NCI-H2171 treated with DMSO at 0.1 percent for 48 hours (cell line): ENCODE measurements around the gene WDR45.
"Not testable (repeated sequence)": the region's sequence is repeated elsewhere in the genome, so short reads cannot be mapped to it uniquely, and the experiment has no call there.

ENCODE experiments used
- DNase-seq: peaks from one replicate; lab custom pipeline; 2025; lab: John Stamatoyannopoulos, UW

The WDR45 gene

GRCh38 chrX:49079489-49080428, at the start of gene WDR45:
Gene WDR45 (minus strand): TSS chrX:49079887. CDS start chrX:49078095, 1,792 bp downstream.
- peak; percentile 50 for DNase-seq

DNA sequence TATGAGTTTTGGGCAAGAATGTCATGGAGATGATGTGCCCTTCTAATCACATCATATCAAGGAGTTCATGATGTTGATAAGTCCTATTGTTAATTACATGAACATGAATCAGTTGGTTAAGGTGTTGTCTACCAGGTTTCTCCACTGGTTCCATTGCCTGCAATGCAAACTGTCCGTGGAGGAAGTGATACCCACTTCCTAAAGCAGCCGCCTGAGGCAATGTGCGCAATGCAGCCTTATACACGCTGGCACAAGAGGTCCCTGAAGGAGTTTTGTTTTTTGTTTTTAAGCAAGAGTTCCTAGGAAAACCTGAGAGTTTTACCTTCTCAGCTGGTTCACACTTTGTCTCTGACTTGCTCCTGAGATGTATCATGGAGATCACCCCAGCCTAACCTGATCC, 49.7 kb upstream of the WDR45 start:
- DNase-seq = no peak

- not testable (repeated sequence) for DNase-seq
Observed at GRCh38 chrX:49127742-49128258, 48.1 kb upstream of the WDR45 start.

DNA sequence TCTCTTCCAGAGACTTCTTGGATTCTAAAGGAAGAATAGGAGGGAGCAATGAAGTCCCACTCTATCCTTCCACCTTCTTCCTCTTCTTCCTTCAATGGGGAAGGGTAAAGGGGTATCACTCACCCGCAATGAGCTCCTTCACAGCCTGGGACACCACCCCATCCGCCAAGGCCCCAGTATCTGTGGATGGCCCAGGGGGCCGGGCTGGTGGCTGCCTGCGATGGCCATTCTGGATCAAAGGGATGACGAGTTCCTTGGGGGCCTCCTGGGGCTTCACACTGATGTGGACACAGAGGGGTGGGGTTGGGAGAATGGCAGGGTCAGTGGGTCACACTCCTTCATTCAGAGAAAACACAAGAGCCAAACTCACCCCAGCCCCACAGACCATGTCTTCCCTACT, 42.8 kb upstream of the WDR45 start:
- DNase-seq = no peak

GRCh38 chrX:49120091-49120490, 40.4 kb upstream of the WDR45 start:
- DNase-seq = no peak

- no peak for DNase-seq
Observed at GRCh38 chrX:49117581-49117980, 37.9 kb upstream of the WDR45 start.

GRCh38 chrX:49116716-49117115, 37.0 kb upstream of the WDR45 start:
- DNase-seq = no peak

GRCh38 chrX:49116076-49116475, 36.4 kb upstream of the WDR45 start:
- no peak for DNase-seq

- DNase-seq = no peak
Observed at GRCh38 chrX:49111791-49112190, 32.1 kb upstream of the WDR45 start.

DNA sequence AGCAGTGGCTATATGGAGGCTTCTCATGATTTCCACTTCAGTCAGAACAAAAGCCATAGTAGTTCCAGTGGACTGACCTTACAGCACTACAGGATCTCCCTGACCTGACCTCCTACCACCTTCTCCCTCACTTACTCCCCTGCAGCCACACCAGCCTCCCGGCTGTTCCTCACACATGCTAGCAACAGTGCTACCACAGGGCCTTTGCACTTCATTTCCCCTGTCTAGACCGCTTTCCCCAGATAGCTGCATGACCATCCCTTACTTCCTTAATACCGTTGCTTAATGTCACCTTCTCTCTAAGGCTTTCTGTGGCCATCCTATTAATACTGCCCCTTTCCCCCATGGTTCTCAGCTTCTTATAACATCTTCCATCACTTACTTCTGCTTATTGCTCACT, 30.7 kb upstream of the WDR45 start:
- no peak for DNase-seq

- no peak for DNase-seq
Observed at GRCh38 chrX:49108641-49109040, 29.0 kb upstream of the WDR45 start.

DNA sequence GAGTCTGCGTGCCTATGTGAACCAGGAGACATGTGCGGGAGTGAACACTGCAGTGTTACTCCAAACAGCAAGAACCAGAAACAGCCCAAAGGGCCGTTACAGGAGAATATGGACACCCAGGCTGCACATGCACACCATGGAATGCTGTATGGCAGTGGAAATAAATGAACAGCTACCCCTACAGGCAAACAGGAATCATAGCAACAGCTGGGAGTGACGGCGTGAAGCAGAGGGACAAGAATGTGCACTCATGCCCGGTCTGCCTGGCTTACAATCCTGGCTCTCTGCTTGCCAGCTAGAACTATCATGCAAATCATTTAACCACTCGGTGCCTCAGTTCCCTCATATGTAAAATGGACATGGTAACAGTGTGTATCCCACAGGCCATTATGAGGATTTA, 27.2 kb upstream of the WDR45 start:
- no peak for DNase-seq

- no peak for DNase-seq
Observed at GRCh38 chrX:49106296-49106695, 26.6 kb upstream of the WDR45 start.

- no peak for DNase-seq
Observed at GRCh38 chrX:49103637-49104036, 23.9 kb upstream of the WDR45 start.

DNA sequence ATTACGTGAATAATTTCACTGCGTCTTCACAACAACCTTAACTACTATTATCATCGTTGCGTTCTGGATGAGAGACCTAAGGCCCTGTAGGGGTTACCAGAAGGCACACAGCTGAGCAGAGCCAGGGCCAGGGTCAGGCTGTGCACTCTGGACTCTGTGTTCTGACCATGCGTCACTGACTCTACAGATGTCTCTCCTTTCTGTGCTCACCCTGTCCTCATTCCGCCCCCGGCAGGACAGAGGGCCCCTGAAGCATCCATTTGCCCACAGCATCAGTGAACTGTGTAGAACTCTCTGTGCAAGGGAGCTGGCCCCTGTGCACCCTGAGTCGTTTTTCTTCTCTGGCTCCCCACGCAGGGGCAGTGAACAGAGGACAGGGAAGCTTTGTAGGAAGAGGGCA, 22.5 kb upstream of the WDR45 start:
- no peak for DNase-seq

DNA sequence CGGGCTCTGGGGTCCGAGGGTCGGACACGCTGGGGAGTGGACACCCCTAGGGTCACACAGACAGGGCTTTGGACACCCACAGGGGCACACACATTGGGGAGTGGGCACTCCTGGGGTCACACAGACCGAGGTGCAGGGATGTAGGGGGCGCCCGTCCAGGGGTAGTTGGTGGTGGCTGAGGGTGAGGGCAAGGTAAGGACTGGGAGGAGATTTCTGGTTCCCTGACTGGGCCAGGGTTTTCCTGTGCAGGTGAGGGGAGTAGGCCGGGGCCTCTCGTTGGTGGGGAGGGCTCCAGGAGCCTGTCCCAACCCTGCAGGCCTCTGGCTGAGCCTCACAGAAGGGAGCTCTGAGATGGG, 21.9 kb upstream of the WDR45 start:
- DNase-seq = no peak

DNA sequence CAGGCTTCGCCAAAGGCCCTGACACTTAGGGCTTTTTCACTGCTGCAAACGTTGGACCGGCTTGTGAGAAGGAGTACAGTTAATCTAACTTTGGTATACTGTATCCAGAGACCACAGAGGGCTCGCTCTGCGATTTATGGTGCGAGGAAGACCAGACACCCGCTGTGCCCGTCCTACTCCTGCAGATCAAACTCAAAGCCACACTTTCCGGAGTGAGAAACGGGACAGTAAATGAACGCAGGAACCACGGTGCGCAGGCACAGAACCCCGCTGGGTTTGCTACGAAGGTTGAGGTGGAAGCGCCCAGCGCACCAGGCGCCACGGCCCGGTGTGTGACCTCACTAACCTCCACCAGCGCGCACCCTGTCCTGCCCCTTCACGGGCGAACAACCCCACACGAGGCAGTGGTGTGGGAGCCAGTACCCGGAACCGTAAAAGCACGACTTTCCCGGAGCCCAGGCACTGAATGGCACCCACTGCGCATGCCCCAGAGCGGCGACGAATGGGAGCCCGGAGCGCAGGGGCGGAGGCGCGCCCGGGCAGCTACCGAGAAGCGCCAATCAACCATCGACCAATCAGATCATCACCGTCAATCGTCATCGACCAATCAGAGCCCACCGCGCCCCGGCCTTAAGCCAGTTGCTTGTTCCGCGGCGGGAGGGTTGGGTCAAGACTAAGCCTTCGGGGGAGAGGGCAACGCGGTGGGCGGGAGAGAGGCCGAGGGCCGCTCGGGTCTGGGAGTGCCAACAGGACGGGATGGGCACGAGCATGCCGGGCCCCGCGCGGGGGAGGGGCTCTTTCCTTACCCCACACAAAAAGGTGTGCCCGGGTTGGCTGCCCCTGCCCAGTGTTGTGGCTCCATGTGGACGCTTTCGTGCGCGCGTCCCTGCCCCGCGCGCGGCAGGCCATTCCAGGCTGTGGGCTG, 21.3 kb upstream of the WDR45 start:
- peak; percentile 89 for DNase-seq

GRCh38 chrX:49096419-49096818, 16.7 kb upstream of the WDR45 start:
- no peak for DNase-seq

- DNase-seq = no peak
Observed at GRCh38 chrX:49089553-49089952, 9.9 kb upstream of the WDR45 start.

GRCh38 chrX:49082271-49082871, 2.7 kb upstream of the WDR45 start:
- no peak for DNase-seq

GRCh38 chrX:49077941-49078340, 1.7 kb downstream of the WDR45 start:
- DNase-seq = no peak

- no peak for DNase-seq
Observed at GRCh38 chrX:49075347-49075746, 4.3 kb downstream of the WDR45 start.
